H1 (cell line): Measurements from ENCODE around the gene UNK. TPM values are rescaled to one million over a fixed set of nuclear protein-coding genes. Genes with fewer than 3 reads are reported as not detected.

Source experiments
- CTCF ChIA-PET: fragments of 300-600 bp; sonication (Branson Sonifier 250); formaldehyde crosslinking; loops from one replicate; lab custom pipeline; 2021; ENCODE audit not compliant: partially characterized antibody; lab: Charles Lee
- POLR2A ChIA-PET: fragments of 300-600 bp; sonication (Branson Sonifier 250); formaldehyde crosslinking; loops from one replicate; lab custom pipeline; 2021; ENCODE audit warnings: inconsistent platforms; ENCODE audit not compliant: partially characterized antibody; lab: Charles Lee
- DNase-seq, 2 experiments: peaks; one replicate each; pipeline versions ENCODE4 v3.0.0 to v3.0.0-alpha.2; 2010 to 2022; ENCODE audit warnings: low spot score in 2 of 2, low read depth in 1 of 2, mixed read lengths in 1 of 2
- FAIRE-seq: peaks from 2 replicates; lab custom pipeline; 2011; peaks lifted over from hg19 to GRCh38; lab: Jason Lieb, UNC
- H2AFZ ChIP-seq: 2 replicates; pipeline ENCODE4 v1.8.1; 2012; ENCODE audit warnings: low read length, inconsistent platforms
- H2AK5ac ChIP-seq: 2 replicates; pipeline ENCODE4 v1.6.1; 2013; ENCODE audit warnings: low read depth, low read length
- H2BK120ac ChIP-seq: replicated peaks from 2 replicates; pipeline ENCODE3; 2013; ENCODE audit warnings: low read depth, low read length, inconsistent platforms
- H2BK12ac ChIP-seq: 2 replicates; pipeline ENCODE4 v1.6.1; 2013; ENCODE audit warnings: low read depth, low read length
- H2BK15ac ChIP-seq: 2 replicates; pipeline ENCODE4 v1.6.1; 2013; ENCODE audit warnings: low read length
- H2BK20ac ChIP-seq: 2 replicates; pipeline ENCODE4 v1.6.1; 2013; ENCODE audit warnings: low read length
- H2BK5ac ChIP-seq: 2 replicates; pipeline ENCODE4 v1.6.1; 2013; ENCODE audit warnings: low read depth, low read length
- H3K14ac ChIP-seq: 2 replicates; pipeline ENCODE4 v1.6.1; 2013; ENCODE audit warnings: inconsistent platforms; ENCODE audit not compliant: insufficient read length
- H3K18ac ChIP-seq: 2 replicates; pipeline ENCODE4 v1.6.1; 2013; ENCODE audit warnings: low read length; ENCODE audit errors: extremely low read depth
- H3K23ac ChIP-seq: 2 replicates; pipeline ENCODE4 v1.6.1; 2013; ENCODE audit warnings: inconsistent platforms; ENCODE audit not compliant: insufficient read length
- H3K23me2 ChIP-seq: 2 replicates; pipeline ENCODE4 v1.6.1; 2013; ENCODE audit warnings: low read depth, low read length
- H3K27ac ChIP-seq: 2 replicates; pipeline ENCODE4 v1.6.1; 2011; ENCODE audit warnings: low read depth, low read length, inconsistent platforms
- H3K27me3 ChIP-seq, 4 experiments: replicated peaks in 1 of 4; 1 replicate in 1 of 4; 2 replicates in 3 of 4; pipeline versions ENCODE4 v1.6.1 to v1.8.1; 2011 to 2013; ENCODE audit warnings: low read length in 3 of 4, mild to moderate bottlenecking in 3 of 4, inconsistent platforms in 2 of 4, mixed read lengths in 2 of 4, moderate library complexity in 1 of 4; ENCODE audit not compliant: control insufficient read depth in 3 of 4, insufficient read depth in 3 of 4; ENCODE audit errors: extremely low read depth in 1 of 4
- H3K36me3 ChIP-seq, 4 experiments: 2 replicates each; pipeline versions ENCODE4 v1.6.1 to v1.8.1; 2011 to 2013; ENCODE audit warnings: mild to moderate bottlenecking in 4 of 4, low read length in 3 of 4, moderate library complexity in 2 of 4, control low read depth in 1 of 4, inconsistent platforms in 1 of 4; ENCODE audit not compliant: insufficient read depth in 4 of 4, control insufficient read depth in 2 of 4
- H3K4ac ChIP-seq: replicated peaks from 2 replicates; pipeline ENCODE3; 2013; ENCODE audit warnings: low read length, low read depth, mixed read lengths, inconsistent platforms; ENCODE audit not compliant: insufficient read length
- H3K4me1 ChIP-seq, 4 experiments: replicated peaks in 1 of 4; 1 replicate in 1 of 4; 2 replicates in 3 of 4; pipeline versions ENCODE4 v1.6.1 to v1.8.1; 2011 to 2013; ENCODE audit warnings: low read length in 3 of 4, inconsistent platforms in 2 of 4, mixed read lengths in 1 of 4; ENCODE audit not compliant: insufficient read depth in 4 of 4, control insufficient read depth in 3 of 4
- H3K4me2 ChIP-seq, 2 experiments: 2 replicates each; pipeline versions ENCODE4 v1.6.1 to v1.8.1; 2011 to 2013; ENCODE audit warnings: low read depth in 2 of 2, low read length in 2 of 2, control low read depth in 1 of 2, inconsistent platforms in 1 of 2, mild to moderate bottlenecking in 1 of 2; ENCODE audit not compliant: insufficient read depth in 1 of 2
- H3K4me3 ChIP-seq, 4 experiments: fragments of 200-600, 300-600 bp in 1 of 4; sonication (generic), shearing (Covaris generic), sonication (Bioruptor Twin) in 1 of 4; 2 replicates each; pipeline versions ENCODE4 v1.5.1 to v1.8.1; 2011 to 2016; ENCODE audit warnings: low read length in 4 of 4, low read depth in 3 of 4, control low read depth in 2 of 4, inconsistent platforms in 2 of 4, mild to moderate bottlenecking in 2 of 4, mixed read lengths in 1 of 4, moderate library complexity in 1 of 4; ENCODE audit not compliant: insufficient read depth in 2 of 4; ENCODE audit errors: extremely low read depth in 1 of 4
- H3K56ac ChIP-seq: replicated peaks from 2 replicates; pipeline ENCODE3; 2013; ENCODE audit warnings: low read depth, mild to moderate bottlenecking, mixed read lengths, low read length, inconsistent platforms; ENCODE audit not compliant: insufficient read length
- H3K79me1 ChIP-seq: 2 replicates; pipeline ENCODE4 v1.6.1; 2013; ENCODE audit warnings: low read depth, low read length, control low read depth
- H3K79me2 ChIP-seq, 2 experiments: 2 replicates each; pipeline versions ENCODE4 v1.6.1 to v1.8.1; 2012 to 2013; ENCODE audit warnings: low read length in 2 of 2, mild to moderate bottlenecking in 2 of 2, inconsistent platforms in 1 of 2; ENCODE audit not compliant: insufficient read depth in 2 of 2, control insufficient read depth in 1 of 2
- H3K9ac ChIP-seq, 4 experiments: replicated peaks in 1 of 4; 1 replicate in 1 of 4; 2 replicates in 3 of 4; pipeline versions ENCODE4 v1.6.1 to v1.8.1; 2011 to 2013; ENCODE audit warnings: low read depth in 3 of 4, low read length in 3 of 4, control low read depth in 2 of 4, mild to moderate bottlenecking in 2 of 4, moderate library complexity in 2 of 4, inconsistent platforms in 1 of 4; ENCODE audit errors: extremely low read depth in 1 of 4
- H3K9me3 ChIP-seq, 2 experiments: 2 replicates each; pipeline versions ENCODE4 v1.6.1 to v1.8.1; 2012 to 2013; ENCODE audit warnings: mild to moderate bottlenecking in 2 of 2, moderate library complexity in 2 of 2, control low read depth in 1 of 2, inconsistent platforms in 1 of 2, low read depth in 1 of 2, low read length in 1 of 2, mixed read lengths in 1 of 2; ENCODE audit not compliant: insufficient read depth in 2 of 2
- H4K20me1 ChIP-seq, 2 experiments: replicated peaks in 1 of 2; 2 replicates each; pipeline versions ENCODE3 to v1.8.1; 2011 to 2013; ENCODE audit warnings: inconsistent platforms in 2 of 2, low read length in 2 of 2, mild to moderate bottlenecking in 1 of 2; ENCODE audit not compliant: insufficient read depth in 2 of 2, control insufficient read depth in 1 of 2
- H4K5ac ChIP-seq: 2 replicates; pipeline ENCODE4 v1.6.1; 2013; ENCODE audit warnings: low read length, low read depth, mixed read lengths, inconsistent platforms; ENCODE audit not compliant: insufficient read length
- H4K8ac ChIP-seq: 2 replicates; pipeline ENCODE4 v1.8.0; 2013; ENCODE audit warnings: mild to moderate bottlenecking, moderate library complexity, low read length, inconsistent platforms; ENCODE audit not compliant: insufficient read depth; ENCODE audit errors: extremely low read depth
- H4K91ac ChIP-seq: replicated peaks from 2 replicates; pipeline ENCODE3; 2013; ENCODE audit warnings: low read length, mixed read lengths, inconsistent platforms; ENCODE audit not compliant: insufficient read length
- CEBPB ChIP-seq: IDR thresholded peaks from 2 replicates; pipeline ENCODE4 v1.6.1; 2012; ENCODE audit warnings: low read depth, low read length
- CHD1 ChIP-seq: IDR thresholded peaks from 2 replicates; pipeline ENCODE4 v1.6.1; 2012; ENCODE audit warnings: low read depth, low read length, improper control_type of control experiment
- CHD2 ChIP-seq: IDR thresholded peaks from 2 replicates; pipeline ENCODE4 v1.6.1; 2012; ENCODE audit warnings: low read length, improper control_type of control experiment
- E2F6 ChIP-seq: IDR thresholded peaks from 2 replicates; pipeline ENCODE4 v1.6.1; 2012; ENCODE audit warnings: inconsistent platforms
- EZH2 ChIP-seq: fragments of 200-600 bp; sonication (generic); IDR thresholded peaks from 2 replicates; pipeline ENCODE4 v1.7.1; 2012; ENCODE audit warnings: low read depth, mild to moderate bottlenecking, moderate library complexity, low read length, inconsistent platforms; ENCODE audit not compliant: severe bottlenecking
- GABPA ChIP-seq: IDR thresholded peaks from 2 replicates; pipeline ENCODE4 v1.6.1; 2011; ENCODE audit warnings: mild to moderate bottlenecking, low read length, moderate library complexity, borderline replicate concordance; ENCODE audit not compliant: insufficient read depth
- KDM4A ChIP-seq: IDR thresholded peaks from one replicate; pipeline ENCODE4 v1.7.1; 2012; ENCODE audit warnings: low read depth, mild to moderate bottlenecking, moderate library complexity, low read length, inconsistent platforms; ENCODE audit not compliant: severe bottlenecking
- MAX ChIP-seq: IDR thresholded peaks from 2 replicates; pipeline ENCODE4 v1.6.1; 2012; ENCODE audit warnings: inconsistent platforms
- SP1 ChIP-seq: IDR thresholded peaks from 2 replicates; pipeline ENCODE4 v1.6.1; 2011; ENCODE audit warnings: low read depth, low read length
- WGBS, 2 experiments: shearing (Covaris generic) in 1 of 2; methylation state at CpG; one replicate each; pipeline versions ENCODE4 v1.1.6 to v1.1.7; 2013 to 2015; ENCODE audit warnings: low lambda C conversion rate in 2 of 2, mixed read lengths in 2 of 2, inconsistent platforms in 1 of 2, low coverage in 1 of 2, missing lambda C conversion rate in 1 of 2; ENCODE audit not compliant: insufficient replicate concordance in 2 of 2, insufficient coverage in 1 of 2, insufficient read length in 1 of 2; ENCODE audit errors: extremely low coverage in 1 of 2, missing lambda C conversion rate in 1 of 2; 5-methylcytosine and 5-hydroxymethylcytosine counted together
- polyA plus RNA-seq, 7 experiments: library from polyadenylated mRNA; depleted of rRNA in 3 of 7; stranded (reverse) in 5 of 7; unstranded in 2 of 7; fragments of >200 nt in 5 of 7; fragments of 200-250 nt in 2 of 7; gene quantifications; 1 replicate in 5 of 7; 2 replicates in 1 of 7; 4 replicates in 1 of 7; pipeline versions ENCODE4 v1.2.1 to v1.2.3, GENCODE V29; 2011 to 2013; ENCODE audit warnings: missing spikeins in 2 of 7, mixed read lengths in 2 of 7
- total RNA-seq: library from RNA; stranded (reverse); fragmentation: NEBNext Ultra II Directional; extraction: Animal tissue kit (Norgen Biotek cat#: 25700); gene quantifications from 2 replicates; pipeline ENCODE4 v1.2.1, GENCODE V29; 2021

UNK gene
- total and polyA plus RNA-seq, 2 of the 8 experiments (the other 6 are each of a cell fraction or from before 2014, with no cell fraction given): 24.2 to 33.3 TPM

GRCh38 chr17:75814900-75815373, 30.3 kb downstream of the UNK start:
- 91% methylated on average over 13 of the region's 13 CpGs; no CpG with 5 or more reads in 1 of the 2 experiments for WGBS, 2 experiments
- Histone ChIP-seq H3K4me1 (no peaks in the 10 kb centered on the region), H3K9ac (no peak overlapping the region), H3K23ac (no peak overlapping the region), H3K4me2 (no peak overlapping the region), H3K27ac (no peak overlapping the region), H2BK15ac (no peak overlapping the region), H4K8ac (no peak overlapping the region; the same call in 1 of the 2 replicates), H4K91ac (no peak overlapping the region), H3K56ac (no peak overlapping the region), H3K79me2 (no peaks in the 10 kb centered on the region), H4K20me1 (peaks cover 0 to 10% of the 10 kb centered on the region in 2 experiments), H2BK20ac (no peak overlapping the region), H4K5ac (no peak overlapping the region), H3K4me3 (no peak overlapping the region), H3K18ac (no peak overlapping the region), H3K27me3 (no peaks in the 10 kb centered on the region), H2BK12ac (no peak overlapping the region), H3K79me1 (no peaks in the 10 kb centered on the region), H2AFZ (no peak overlapping the region), H2BK120ac (no peak overlapping the region), H3K23me2 (no peaks in the 10 kb centered on the region), H3K4ac (no peak overlapping the region), H2BK5ac (no peak overlapping the region), H3K9me3 (no peaks in the 10 kb centered on the region), H3K36me3 (peaks cover 20 to 66% (median 63%) of the 10 kb centered on the region in 4 experiments; a peak in 7 of 8 replicates), H2AK5ac (no peak overlapping the region), H3K14ac (no peak overlapping the region)
- DNase-seq (no peak), FAIRE-seq (no peak)
- ChIA-PET CTCF (interaction anchor here (1.0 to 9.6 kb wide), 3 partner anchors 12 to 32 kb away, joined by 3 to 104 read pairs (median 5); no protein-coding TSS in a partner anchor), POLR2A (interaction anchor here (0.6 to 1.9 kb wide), 4 partner anchors 9 to 35 kb away, joined by 3 to 8 read pairs (median 6); no protein-coding TSS in a partner anchor)
- TF ChIP-seq MAX (no peak), GABPA (no peak), CEBPB (no peak), CHD1 (no peak), E2F6 (no peak), SP1 (no peak), EZH2 (no peak), CHD2 (no peak), KDM4A (no peak)
